Activated CD8-positive, alpha-beta memory T cell treated with anti-CD3 and anti-CD28 coated beads for 48 hours (primary cell): ENCODE measurements around the gene STX7.

Experiments used
- DNase-seq, 3 experiments: peaks; one replicate each; pipeline ENCODE4 v3.0.0-alpha.2; 2020; ENCODE audit warnings: low read depth in 2 of 3, low spot score in 2 of 3

STX7 gene

DNA sequence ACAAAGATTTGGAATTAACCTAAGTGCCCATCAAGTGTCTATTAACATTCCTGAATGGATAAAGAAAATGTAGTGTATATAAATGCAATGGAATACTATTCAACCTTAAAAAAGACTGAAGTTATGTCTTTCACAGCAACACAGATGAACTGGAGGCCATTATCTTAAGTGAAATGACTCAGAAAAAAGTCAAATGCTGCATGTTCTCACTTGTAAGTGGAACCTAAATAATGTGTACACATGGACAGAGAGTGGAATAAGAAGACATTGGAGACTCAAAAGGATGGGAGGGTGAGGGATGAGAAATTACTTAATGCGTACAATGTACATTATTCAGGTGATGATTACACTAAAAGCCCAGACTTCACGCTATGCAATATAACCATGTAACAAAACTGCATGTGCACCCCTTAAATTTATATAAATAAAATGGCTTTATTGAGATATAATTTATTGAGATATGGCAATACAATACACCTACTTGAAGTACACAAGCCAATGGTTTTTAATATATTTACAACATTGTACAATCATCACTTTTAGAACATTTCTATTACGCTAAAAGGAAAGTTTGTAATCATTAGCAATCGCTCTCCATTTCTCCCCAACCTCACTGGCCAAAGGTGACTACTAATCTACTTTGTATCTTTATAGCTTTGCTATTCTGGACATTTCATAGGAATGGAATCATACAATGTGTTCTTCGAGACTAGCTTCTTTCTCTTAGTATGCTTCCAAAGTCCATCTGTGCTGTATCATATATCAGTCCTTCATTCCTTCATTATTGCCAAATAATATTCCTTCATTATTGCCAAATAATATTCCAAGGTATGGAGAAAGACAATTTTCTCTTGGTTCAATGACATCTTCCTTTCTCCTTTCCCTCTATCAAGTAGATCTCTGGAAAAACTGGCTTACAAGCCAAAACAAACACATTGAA, 5.8 kb downstream of the STX7 start:
- no peak for DNase-seq

DNA sequence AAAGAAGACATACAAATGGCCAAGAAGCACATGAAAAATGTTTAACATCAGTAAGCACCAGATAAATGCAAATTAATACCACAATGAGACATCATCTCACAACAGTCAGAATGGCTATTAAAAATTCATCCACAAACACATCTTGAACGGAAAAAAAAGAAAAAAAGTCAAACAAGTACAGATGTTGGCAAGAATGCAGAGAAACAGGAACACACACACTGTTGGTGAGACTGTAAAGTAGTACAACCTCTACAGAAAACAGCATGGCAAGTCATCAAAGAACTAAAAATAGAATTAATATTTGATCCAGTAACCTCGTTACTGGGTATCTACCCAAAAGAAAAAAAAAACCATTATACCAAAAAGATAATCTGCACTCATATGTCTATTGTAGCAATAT, 6.5 kb downstream of the STX7 start:
- DNase-seq, result no peak

DNA sequence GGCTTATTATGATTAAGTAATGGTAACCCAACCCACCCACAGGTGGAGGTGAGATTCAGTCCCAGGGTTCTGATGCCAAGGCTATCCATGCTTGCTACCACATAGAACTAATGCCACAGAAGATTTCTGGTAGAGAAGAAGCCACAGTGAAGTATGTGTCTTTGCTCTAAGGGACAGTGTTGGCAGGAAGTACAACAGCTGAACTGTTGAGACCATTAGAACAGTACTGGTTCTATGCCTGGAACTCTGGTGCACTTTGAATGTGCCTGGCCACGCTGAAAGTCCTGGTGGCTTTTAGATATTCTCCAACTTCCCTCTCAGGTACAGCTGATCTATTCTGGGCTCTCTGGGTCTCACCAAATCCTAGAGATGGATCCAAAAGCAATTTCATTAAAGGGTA, 7.8 kb downstream of the STX7 start:
- DNase-seq, result no peak

DNA sequence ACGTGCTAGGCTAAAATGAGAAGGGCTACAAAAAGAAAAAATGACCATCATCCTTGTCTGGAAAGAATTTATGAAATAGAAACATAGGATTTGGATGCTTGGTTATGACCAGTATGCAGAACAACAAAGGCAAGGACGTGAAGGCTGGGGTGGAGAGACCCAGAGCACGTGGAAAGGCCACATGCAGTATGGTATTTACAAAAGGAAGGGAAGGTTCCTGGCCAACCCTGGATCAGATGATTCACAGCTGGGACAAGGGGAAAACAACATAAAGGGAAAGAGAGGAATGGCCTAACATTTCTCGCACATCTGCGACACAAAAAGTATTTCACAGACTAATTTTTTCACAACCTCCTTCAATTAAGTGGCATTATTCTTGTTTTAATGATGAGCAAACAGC, 8.2 kb downstream of the STX7 start:
- no peak for DNase-seq

DNA sequence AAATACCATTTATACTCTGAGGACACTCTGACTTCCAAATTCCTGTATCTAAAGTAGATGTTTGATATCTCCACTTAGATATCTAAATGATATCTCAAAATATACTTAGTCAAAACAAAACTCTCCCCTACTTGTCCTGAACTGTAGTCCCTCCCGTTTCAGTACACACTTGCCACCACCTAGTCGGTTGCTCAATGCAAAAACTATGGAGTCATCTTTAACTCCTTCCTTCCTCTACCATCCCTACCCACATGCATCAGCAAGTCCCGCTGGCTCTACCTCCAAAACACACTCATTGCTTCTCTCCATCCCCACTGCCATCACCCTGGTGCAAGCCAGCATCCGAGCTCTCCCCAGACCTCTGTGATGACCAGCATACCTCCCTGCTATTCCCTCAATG, 13.2 kb downstream of the STX7 start:
- no peak for DNase-seq

DNA sequence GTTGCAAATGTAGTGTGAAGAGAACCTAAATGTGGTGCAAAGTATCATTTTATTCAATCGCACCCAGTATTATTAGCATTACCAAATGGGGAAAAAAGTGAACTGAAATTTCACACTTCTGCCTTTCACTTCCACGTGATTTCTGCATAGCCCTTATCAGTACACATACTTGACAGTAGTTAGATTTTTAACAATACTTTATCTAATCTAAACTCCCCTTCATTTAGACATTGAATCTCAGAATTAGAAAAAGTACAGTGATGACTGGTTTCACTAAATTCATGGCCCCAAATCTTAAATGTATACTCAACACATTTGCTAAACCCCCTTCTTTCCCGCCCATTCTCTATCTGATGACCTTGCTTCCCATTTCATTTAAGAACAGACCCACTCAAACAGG, 14.3 kb downstream of the STX7 start:
- DNase-seq, result no peak

DNA sequence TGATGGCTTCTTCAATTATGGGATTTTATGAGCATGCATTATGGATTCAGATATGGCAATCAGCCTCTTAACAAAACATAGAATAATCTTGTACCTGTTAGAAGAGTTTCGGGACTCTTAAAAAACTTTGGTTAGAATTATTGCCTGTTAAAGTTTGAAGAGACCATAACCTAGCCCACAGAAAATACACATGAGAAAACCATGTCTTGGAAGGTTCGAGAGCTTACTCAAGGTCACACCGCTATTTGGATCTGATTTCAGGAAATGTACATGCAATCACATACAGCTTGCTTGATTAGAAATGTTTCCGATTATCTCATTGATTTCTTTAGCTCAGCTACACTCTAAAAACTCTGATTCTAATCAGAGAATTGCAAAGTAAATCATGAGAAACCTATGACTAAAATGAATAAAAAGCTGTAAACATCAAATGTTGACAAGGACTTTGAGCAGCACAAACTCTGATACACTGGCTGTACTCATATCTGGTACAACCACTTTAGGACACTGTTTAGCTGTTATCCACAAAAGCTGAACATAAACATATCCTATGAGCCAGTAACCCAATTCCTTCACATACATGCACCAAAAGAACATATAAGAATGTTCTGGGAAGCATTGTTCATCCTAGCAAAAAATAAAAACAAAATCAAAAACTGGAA, 16.3 kb downstream of the STX7 start:
- DNase-seq, result no peak

DNA sequence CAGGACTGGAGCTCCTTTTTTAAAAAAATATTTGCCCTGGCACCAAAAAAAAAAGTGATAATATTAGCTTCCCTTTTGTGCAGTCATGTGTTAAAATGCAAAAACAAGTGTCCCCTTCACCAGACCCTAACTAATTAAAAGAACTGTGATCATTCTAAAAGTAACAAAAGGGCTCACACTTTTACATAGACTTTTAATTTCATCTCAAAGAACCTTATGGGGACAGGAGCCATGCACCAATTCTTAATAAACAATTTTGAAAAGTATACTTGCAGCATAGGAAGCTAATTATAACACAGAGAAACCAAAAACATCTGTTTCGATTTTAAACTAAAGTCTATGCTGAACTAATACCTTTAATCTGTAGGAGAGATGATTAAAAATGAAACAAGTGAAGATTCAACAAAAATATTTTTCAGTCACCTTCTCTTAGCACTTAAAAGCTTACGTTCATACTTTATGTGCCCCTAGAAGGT, 17.3 kb downstream of the STX7 start:
- DNase-seq, result no peak

DNA sequence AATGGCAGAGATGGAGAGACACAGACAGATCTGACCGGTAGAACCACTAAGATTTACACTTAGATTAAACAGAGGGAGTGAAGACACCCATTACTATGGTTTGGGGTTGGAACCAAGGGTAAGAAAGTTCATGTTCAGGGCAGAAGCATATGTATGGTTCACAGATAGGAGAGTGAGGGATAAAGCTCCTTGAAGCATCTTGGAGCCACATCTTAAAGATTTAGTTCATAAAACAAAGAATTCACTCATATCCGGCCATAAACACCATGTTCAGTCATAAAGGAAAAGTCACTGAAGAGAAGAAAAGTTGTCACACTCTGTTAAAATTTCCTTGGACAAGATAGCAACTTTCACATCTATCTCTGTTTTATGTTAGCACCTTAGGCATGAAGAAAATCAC, 18.0 kb downstream of the STX7 start:
- DNase-seq, result no peak

DNA sequence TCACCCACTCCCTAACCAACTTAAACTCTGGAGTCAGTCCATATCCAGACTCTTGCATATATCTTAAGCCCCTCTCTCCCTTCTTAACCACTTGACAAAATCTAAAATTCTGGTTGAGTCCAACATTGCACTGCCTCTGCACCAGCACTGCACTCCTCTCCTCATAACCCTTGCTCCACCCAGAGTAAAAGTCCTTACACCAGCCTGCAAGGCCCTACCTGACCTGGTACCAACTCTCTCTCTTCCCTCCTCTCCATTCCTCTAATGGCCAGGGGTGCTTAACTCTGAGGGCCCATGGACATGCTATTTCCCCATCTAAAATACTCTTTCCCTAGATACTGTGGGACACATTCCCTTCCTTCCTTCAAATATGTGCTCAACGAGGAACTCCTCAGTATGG, 21.0 kb downstream of the STX7 start:
- DNase-seq, result no peak

DNA sequence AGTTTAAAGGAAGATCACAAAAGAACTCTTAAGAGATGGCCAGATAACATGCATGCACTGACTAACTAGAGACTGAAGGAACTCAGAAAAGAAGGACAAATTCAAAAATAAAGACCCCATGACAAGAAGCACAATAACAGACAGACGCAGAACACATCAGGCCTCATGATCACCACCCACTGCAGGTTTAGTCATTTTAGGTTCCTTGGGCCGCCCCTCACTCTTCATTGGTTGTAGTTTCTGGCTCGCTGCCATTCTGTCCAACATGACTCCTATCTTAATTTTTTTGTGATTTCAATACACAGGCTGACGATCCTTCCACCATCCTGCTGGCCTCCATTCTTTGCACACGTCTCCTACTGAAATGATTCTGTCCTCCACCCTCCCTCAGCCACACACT, 21.6 kb downstream of the STX7 start:
- DNase-seq, result no peak

DNA sequence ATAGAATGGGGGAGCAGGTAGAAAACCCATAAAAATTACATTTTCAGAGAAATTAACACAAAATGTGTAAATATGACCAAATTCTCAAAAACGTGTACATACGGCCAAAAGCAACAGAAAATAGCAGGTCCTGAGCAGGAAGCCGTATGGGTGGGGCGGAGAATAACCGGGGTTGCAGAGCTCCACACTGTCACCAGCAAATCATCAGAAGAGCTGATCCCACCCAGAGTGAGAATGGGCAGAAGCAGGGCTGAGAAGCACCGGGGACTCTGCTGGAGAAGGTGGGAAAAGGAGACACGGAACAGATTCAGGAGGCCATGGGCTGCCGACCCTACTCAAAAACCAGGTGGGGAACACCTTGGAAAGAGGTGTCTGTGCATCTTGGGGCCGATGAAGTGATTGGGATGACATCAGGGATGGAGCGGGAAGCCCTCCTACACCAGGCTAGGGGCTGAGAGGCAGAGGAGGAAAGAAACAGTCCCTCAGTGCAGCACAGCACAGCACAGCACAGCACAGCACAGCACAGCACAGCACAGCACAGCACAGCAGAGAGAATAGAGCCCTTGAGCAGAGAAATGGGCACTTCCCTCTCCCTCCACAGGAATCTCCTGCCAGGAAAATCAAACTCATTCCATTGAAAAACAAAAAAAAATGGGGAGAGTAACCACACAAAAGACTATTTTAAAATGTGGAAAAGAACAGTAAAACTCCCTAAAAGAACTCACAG, 22.3 kb downstream of the STX7 start:
- DNase-seq, result no peak

DNA sequence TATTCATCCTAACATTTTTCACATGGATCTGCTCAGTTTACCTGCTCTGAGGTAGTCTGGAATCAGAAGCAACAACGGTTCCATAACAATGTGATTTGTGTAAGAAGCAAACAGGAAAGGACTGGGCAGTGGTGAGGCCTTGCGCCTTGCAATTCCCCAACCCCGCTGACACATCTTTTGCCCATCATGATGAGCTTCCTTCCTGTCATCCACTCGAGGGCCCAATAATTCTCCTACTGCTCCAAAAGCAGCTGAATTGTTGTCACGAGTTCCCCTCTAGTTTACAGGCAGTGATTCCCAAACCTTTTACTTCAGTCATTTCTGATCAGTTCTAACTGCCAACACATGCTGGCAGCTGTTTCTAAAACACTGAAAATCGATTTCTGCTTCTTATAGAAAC, 22.9 kb downstream of the STX7 start:
- no peak for DNase-seq

DNA sequence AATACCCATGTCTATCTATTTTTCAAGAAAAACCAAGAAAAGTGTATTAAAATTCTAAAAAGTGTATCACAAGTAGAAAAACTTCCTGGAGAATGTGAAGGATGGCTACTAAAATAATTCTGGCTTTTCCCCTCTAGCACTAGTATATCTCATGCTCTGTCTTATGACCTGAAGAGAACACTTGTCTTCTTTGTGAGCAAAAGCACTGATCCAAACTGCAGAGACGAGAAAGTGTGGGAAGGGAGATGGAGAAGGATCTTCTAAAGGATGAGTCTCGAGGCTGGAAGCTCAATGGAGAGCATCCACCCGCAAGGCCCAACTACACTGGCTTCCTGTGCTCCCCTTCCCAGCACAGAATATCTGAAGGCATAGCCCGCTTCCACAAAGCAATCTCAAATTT, 23.5 kb downstream of the STX7 start:
- DNase-seq, result no peak

DNA sequence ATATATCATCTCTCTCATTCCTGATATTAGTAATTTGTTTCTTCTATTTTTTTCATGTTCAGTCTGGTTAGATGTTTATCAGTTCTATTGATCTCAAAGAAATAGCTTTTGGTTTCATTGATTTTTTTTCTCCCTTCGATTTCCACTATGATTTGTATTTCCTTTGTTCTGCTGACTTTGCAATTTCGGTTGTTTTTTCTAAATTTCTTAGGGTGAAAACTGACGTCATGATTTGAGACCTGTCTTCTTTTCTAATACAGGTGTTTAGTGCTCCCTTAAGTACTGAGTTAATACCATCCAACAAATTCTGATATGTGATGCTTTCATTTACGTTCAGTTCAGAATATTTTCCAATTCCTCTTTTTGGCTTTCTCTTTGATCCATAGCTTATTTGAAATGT, 25.2 kb downstream of the STX7 start:
- DNase-seq, result no peak

DNA sequence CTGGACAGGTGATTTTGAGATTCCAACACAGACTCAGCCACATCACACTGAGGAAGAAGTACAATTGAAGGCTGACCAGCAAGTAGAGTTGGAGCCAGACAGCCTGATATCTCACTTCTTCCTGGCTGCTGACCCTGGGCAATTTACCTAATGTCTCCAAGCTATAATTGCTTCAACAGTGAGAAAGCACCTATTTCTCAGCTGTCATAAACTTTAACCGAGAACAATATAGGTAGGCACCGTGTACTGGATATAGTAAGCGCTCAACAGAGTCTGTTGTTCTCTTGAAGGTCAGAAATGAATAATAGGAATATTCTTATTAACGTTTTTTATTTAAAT, 28.3 kb downstream of the STX7 start:
- no peak for DNase-seq

DNA sequence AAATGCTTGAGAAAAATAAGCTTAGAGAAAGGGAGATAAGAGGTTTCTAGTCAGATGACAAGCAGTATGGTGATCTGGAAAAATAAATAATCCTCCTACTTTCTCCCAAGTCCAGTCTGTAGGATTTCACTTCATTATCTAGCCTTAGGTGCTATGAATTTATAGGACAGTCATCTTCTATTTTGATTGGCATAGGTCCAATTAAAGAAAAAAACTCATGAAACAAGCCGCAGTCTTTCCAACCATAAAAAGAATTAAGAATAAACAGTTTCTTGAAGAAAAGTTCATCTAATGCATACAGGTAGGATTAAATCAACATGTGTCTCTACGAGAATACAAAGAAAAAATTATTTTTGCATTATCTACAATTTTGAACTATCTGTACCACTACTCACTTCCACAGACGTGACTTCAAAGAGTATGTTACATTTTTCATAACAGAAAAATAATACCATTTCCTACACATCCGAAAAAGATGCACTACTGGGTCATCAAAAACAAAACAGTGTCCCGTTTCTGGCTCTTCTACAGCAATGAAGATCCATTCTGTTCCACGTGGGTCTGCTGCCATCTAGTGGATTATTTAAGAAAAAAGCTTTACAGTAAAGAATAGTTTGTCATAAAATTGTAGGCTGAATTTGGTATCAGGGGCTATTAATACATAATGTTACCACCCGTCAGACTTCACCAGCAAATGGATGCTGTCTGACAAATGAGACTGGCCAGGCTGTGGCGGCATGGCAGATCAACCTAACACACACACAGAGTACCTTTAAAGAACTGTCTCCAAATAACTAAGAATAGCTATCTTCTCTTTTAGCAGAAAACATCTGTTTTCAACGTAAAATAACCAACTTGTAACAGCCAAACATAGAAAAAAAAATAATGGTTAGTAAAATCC, 28.9 kb downstream of the STX7 start:
- no peak for DNase-seq

DNA sequence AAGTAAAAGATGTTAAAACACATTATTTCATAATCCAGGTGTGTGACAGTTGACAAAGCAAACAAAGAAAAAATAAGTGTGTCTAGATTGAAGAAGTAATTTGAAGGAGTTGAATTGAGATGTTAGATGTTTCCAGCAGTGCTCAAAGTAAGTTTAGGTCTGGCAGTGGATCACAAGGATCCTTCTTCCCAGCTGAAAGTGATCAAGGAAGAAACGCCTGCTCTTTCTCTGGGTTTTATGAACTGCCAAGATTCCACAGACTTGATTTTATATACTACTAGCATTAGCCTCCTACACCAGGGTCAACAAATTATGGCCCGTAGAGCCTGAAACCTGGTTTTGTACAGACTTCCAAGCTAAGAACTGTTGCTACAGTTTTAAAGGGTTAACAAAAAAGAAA, 30.3 kb downstream of the STX7 start:
- DNase-seq, result no peak

DNA sequence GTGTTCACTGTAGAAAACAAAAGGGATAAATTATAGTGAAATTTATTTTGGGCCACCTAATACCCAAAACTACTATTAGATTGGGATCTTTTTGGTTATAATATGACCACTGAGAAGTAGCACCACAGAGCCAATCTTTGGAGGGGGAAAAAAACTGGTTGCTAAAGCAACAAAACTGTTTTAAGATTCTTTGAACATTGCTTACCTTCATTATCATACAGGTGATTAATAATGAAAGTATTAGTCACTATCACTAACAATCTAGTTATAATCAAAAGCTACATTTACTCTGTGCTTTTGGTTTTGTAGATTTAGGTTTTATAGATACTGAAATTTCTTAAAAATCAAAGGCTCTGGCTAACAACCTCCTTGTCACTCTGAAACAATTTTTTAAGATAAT, 31.7 kb downstream of the STX7 start:
- no peak for DNase-seq

DNA sequence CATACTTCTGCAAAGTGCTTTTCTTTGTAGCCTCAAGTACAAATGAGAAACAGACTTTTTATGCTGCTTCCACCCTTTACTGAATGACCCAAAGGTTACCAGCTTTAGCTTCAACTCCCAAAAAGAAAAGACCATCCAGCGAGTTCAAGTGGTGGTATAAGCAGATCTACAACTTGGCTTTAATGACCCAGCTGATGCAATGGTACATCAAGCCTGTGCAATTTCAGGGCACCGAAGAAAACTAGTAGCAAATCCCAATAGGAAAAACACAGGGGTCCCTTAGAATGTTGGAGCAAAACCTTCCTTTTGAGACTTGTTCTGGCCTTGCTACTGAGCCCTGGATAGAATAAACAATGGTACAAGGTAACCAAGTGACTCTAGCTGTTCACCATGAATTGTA, 33.8 kb downstream of the STX7 start:
- DNase-seq, result no peak

DNA sequence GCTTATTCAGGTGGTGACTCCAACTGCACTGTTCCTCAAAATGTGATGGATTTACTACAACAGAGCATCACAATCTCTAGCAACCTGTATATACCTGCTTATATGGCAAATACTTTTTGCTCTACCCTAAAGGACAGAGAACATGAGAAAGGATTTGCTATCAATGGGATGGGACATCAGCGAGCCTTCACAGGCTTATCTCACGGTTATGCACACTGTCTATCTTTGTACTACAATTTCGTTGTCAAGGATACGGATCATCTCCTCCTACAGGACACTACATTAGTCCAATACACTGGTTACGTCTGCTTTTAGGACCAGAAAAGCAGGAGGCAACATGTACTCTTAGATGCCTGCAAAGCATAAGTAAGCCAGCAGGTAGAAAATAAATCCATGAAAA, 34.2 kb downstream of the STX7 start:
- no peak for DNase-seq
